ENCODE measurements around the gene LHPP.

- TF ChIP-seq CTCF (IDR thresholded peaks at IDR 0.05) (no peak), POLR2A (IDR thresholded peaks at IDR 0.05) (no peak)
These were observed 77.1 kb downstream of the LHPP start for GRCh38 chr10:124538706-124539105.
